ENCODE results near the gene ZBTB7C.

GRCh38 chr18:48095726-48096125 is 313.5 kb downstream of the ZBTB7C start:
- no peak for TF ChIP-seq CTCF (IDR thresholded peaks at IDR 0.05; ENCODE audit: borderline replicate concordance, extremely low read depth, low read length, poor library complexity, severe bottlenecking)
- no peak for TF ChIP-seq EZH2 (IDR thresholded peaks at IDR 0.05; ENCODE audit: borderline replicate concordance, low read depth, low read length, severe bottlenecking)
